GM18498 (cell line): ENCODE measurements around the gene KCNH3.
"Not testable (repeated sequence)": the region's sequence is repeated elsewhere in the genome, so short reads cannot be mapped to it uniquely, and the experiment has no call there.

ENCODE experiments used
- ATAC-seq: cut with Tn5 transposase; IDR thresholded peaks from one replicate; pipeline ENCODE4 v1.9.1; 2021; ENCODE audit warnings: mild to moderate bottlenecking, moderate library complexity; ENCODE audit not compliant: unreplicated experiment

The KCNH3 gene

GRCh38 chr12:49527361-49528130 lies 11.3 kb upstream of the KCNH3 start:
- ATAC-seq = no peak

- no peak for ATAC-seq
Measured at GRCh38 chr12:49529414-49529813, 9.4 kb upstream of the KCNH3 start.

GRCh38 chr12:49531745-49532144 lies 7.1 kb upstream of the KCNH3 start:
- ATAC-seq = no peak

GRCh38 chr12:49533331-49533730 lies 5.5 kb upstream of the KCNH3 start:
- ATAC-seq = no peak

DNA sequence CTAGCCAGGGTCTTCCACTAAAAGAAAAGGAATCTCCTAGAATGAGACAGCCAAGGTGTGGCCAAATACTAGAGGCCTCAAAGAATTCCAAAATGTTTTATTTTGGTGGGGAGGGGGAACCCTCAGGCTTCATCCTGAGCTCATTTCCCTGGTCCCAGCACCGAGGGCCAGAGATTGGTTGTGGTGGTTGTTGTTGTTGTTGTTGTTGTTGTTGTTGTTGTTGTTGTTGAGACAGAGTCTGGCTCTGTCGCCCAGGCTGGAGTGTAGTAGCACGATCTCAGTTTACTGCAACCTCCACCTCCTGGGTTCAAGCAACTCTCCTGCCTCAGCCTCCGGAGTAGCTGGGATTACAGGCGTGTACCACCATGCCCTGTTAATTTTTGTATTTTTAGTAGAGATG lies 4.7 kb upstream of the KCNH3 start:
- not testable (repeated sequence) for ATAC-seq

DNA sequence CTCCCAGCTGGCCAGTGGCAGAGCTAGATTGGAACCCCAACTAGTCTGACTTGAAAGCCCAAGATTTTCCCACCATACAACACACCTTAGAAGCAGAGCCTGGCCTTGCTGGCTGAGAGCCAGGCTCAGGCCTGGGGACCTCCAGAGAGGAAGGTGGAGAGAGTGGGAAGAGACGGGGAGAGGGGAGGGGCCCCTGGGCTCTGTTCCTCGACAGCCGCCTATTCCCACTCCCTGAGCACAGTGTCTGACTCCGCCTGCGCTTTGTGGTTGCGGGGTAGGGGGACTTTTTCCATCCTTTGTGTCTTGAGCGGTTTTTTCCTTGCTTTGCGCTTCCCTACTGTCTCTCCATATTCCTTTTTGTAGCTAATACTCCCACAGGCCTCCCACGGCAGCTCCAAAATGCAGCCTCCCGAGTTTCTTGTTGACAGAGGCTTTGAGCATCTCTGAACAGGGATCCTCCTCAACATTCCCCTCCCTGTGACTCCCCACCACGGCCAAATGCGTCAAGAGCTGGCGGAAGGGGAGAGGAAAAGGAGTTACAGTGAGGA lies 4.0 kb upstream of the KCNH3 start:
- ATAC-seq = no peak

GRCh38 chr12:49535921-49536525 lies 2.8 kb upstream of the KCNH3 start:
- ATAC-seq = no peak

DNA sequence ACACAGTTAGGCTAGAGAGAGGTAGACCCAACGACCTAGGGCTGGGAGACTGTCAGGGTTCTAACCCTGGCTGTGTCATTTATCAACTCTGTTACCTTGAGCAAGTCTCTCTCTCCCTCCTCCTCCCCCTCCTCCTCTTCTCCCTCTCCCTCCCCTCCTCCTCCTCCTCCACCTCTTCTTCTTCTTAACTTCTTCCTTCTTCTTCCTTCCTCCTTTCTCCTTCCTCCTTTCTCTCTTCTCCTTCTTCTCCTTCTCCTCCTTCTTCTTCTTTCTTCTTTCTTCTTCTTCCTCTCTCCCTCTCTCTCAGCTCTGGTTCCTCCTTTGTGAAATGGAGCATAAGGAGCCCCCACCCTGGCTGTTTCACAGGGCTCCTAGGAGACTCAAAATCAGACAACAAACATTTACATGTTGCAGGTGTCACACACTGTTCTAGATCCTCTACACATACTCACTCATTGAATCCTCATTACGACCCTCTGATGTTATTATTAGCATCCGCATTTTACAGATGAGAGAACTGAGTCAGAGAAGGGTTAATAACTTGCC lies 2.2 kb upstream of the KCNH3 start:
- ATAC-seq = no peak

GRCh38 chr12:49537231-49537751 lies 1.5 kb upstream of the KCNH3 start:
- ATAC-seq = no peak

DNA sequence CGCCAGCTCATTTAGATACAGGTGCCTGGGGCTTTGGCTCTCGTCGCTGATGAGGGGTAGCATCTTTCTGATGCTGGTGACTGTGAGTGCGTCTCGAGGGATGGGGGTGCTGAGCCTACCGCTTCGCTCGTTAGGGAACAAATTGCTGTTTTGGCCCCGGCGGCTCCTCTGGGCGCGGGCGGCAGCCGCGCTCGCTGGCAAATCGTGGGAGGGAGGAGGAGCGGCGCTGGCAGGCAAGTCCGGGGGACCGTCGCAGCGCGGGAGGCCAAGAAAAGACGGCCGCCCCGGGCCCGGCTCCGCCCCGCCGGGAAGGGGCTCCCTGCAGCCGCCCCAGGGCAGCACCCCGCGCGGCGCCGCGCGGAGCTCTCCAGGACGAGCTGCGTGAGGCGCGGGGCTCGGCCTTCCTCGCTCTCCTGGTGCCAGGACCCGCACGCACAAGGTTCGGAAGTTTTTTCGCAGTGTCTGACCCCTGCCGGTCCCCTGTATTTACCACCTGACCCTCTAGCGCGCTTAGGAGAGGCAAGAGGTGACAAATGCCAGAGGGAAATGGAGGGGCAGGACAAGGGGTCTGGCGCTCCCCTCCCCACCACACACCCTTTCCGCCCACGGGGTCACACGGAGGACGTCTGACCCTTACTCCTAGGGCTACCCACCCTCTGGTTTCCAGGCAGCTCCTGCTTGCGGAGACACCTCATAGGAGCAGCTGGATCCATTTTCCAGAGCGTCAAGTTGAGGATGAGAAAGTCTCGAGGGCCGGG lies 899 bp upstream of the KCNH3 start:
- no peak for ATAC-seq

DNA sequence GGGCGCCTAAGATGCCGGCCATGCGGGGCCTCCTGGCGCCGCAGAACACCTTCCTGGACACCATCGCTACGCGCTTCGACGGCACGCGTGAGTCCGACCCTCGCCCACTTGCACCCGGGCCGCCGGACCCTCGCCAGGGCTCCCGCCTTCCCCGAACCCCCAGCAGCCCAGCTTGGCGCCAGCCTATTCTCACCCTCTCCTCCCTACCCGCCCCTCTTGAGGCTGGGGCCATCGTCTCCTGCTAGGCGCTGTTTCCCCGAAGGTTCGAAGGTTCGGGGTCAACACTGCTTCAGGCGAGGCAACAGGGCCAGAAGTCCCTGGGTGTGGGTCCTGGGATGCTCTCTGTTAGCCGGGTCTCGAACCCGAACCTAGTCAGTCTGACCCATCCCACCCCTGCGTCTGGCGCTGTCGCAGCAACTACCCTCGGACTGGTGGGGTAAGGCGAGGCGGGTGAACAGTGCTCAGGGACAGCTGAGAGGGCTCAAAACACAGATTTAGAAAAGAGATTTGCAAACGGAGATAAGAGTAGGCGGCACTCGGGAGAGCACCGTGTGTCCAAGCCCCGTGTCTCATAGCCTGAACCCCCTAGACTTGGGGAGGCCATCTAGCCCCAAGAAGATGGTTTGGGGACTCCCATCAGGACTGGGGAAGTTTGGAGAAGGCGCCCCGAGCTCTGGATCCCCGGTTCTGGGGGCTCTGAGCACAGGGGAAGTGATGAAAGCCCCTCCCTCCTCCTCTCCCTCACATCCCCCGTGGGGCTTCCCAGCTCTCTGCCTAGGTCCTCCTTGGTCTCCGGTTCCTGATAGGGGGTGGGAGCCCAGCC lies 787 bp downstream of the KCNH3 start:
- no peak for ATAC-seq

GRCh38 chr12:49540229-49541139 lies 1.7 kb downstream of the KCNH3 start:
- ATAC-seq = no peak

DNA sequence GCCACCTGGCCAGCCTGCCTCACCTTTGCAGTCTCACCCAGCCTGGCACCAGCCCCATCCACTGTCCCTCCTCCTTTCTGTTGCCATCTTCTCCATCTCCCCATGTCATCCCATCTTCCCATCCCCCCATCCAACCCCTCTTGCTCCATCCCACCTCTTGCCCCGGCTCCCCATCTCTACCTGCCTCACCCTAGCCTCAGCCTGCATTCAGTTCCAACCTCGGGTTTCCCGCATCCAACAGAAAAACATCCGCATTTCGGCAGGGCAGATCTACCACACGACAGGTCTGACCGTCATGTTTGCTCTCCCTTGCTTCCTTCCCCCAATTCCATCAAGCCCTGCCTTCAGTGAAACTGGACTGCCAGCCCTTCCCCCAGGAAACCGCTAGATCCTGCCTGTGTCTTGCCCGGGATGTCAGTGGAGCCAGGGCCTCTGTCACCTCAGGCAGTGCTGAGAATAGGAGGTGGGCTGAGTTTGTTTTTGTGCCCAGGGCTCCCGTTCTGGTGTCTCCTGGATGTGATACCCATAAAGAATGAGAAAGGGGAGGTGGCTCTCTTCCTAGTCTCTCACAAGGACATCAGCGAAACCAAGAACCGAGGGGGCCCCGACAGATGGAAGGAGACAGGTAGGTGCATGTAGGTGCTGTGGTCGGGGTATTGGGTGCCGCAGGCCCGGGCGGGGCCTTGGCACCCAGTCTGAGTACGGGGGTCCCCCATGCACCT lies 2.5 kb downstream of the KCNH3 start:
- no peak for ATAC-seq

DNA sequence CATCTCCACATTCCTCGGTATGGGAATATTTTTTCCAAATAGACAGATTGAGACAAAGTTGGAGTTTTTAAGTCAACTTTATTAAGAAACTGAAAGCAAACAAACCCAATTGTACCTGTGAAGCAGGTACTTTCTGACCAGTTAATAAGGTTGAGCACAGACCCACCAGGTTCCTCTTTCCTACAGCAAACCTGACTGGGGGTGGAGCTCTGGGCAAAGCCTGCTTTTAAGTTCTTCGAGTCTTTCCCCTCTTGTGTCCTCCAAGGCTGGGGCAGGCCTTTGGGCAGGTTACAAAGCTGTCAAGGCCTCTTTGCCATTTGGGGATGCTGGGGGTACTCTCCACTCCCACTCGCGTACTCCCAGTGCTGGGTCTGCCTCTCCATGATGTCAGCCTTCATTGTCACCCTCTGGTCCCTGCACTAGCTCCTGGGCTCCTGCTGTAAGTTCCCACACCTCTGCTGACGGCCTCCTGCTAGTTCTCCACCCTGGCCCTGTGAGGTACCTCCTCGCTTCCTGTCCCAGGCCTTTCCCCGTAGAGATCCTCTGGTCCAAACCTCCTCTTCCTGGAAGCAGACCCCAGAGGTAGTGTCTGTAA lies 3.2 kb downstream of the KCNH3 start:
- no peak for ATAC-seq

DNA sequence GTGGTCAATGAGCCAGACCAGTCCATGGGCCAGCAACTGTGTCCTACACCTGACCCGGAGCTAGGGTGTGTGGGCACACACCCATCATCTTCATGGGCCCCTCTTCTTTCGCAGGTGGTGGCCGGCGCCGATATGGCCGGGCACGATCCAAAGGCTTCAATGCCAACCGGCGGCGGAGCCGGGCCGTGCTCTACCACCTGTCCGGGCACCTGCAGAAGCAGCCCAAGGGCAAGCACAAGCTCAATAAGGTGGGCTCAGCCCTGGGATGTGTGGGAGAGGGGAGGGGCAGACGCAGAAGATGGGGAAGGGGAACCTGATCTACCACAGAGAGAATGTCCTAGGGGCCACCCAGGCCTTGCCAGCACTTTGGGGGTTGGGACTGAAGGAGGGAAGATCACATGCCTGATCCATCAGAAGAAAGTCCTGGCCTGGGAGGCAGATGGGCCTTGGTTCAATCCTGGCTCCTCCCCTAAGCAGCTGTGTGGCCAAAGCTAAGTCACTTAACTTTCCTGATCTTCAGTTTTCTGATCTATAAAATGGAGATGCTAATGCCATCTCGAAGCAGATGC lies 3.8 kb downstream of the KCNH3 start:
- ATAC-seq = no peak

DNA sequence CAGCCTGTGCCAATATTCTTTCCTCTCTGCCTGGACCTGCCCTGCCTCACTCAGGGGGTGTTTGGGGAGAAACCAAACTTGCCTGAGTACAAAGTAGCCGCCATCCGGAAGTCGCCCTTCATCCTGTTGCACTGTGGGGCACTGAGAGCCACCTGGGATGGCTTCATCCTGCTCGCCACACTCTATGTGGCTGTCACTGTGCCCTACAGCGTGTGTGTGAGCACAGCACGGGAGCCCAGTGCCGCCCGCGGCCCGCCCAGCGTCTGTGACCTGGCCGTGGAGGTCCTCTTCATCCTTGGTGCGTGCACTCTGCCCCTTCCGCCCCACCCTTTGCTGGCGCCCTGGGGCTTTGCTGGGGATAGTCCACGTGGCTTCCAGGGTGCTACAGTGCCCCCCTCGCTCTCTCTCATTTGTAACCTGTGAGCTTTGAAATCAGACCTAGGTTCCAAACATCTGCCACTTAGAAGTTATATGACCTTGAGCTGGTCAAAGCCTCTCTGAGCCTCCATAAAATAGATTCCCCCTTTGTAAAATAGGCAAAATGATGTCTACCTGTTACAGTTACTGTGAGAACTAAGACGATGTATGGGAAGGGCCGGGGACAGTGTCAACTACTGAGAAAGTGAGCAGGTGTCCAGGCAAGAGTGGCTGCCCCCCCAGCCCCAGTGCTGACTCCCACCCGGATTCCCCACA lies 4.5 kb downstream of the KCNH3 start:
- ATAC-seq = no peak
